Gastroesophageal sphincter (tissue), 4 donors: ENCODE data around the gene SH3PXD2A. TPM values are rescaled to one million over a fixed set of nuclear protein-coding genes. Genes with fewer than 3 reads are reported as not detected.

ENCODE experiments used
- ATAC-seq: fragments of 150-250 bp; one replicate; pipeline ENCODE4 v1.9.1; 2016; ENCODE audit warnings: mild to moderate bottlenecking, moderate library complexity
- H3K27ac ChIP-seq, 4 donors: fragments of 200-600 bp; sonication (generic) in 3 of 4; 1 replicate in 3 of 4; 2 replicates in 1 of 4; pipeline ENCODE4 v1.5.1; 2016 to 2019
- H3K27me3 ChIP-seq: fragments of 200-600 bp; sonication (generic); one replicate; pipeline ENCODE4 v1.5.1; 2019
- H3K36me3 ChIP-seq, 2 donors: fragments of 200-600 bp; sonication (generic); one replicate each; pipeline ENCODE4 v1.5.1; 2019; ENCODE audit warnings: control low read depth in 1 of 2
- H3K4me1 ChIP-seq, 3 donors: fragments of 200-600 bp; sonication (generic); 1 replicate in 2 of 3; 2 replicates in 1 of 3; pipeline ENCODE4 v1.5.1; 2016 to 2019; ENCODE audit warnings: control low read depth in 2 of 3
- H3K4me3 ChIP-seq, 2 donors: fragments of 200-600 bp; sonication (generic); one replicate each; pipeline ENCODE4 v1.5.1; 2019; ENCODE audit warnings: mild to moderate bottlenecking in 1 of 2, moderate library complexity in 1 of 2
- H3K9me3 ChIP-seq, 3 donors: fragments of 200-600 bp; sonication (generic); one replicate each; pipeline ENCODE4 v1.5.1; 2017 to 2019; ENCODE audit warnings: control low read depth in 2 of 3
- CTCF ChIP-seq, 4 experiments: fragments of 200-600 bp in 2 of 4; fragments of 450-650 bp in 2 of 4; sonication (generic) in 1 of 4; IDR thresholded peaks; one replicate each; pipeline ENCODE4 v1.5.1; 2017 to 2019; ENCODE audit warnings: antibody characterized with exemption in 4 of 4, mild to moderate bottlenecking in 2 of 4, moderate library complexity in 2 of 4
- EP300 ChIP-seq: sonication (generic); formaldehyde crosslinking; IDR thresholded peaks from one replicate; pipeline ENCODE4 v1.6.1; 2017; ENCODE audit warnings: antibody characterized with exemption, mild to moderate bottlenecking
- POLR2A ChIP-seq, 2 donors: fragments of 450-650 bp; IDR thresholded peaks; one replicate each; pipeline ENCODE4 v1.6.1; 2017; ENCODE audit warnings: antibody characterized with exemption in 2 of 2, mild to moderate bottlenecking in 2 of 2, moderate library complexity in 1 of 2
- POLR2AphosphoS5 ChIP-seq: sonication (generic); formaldehyde crosslinking; IDR thresholded peaks from one replicate; pipeline ENCODE4 v1.6.1; 2017; ENCODE audit warnings: antibody characterized with exemption
- WGBS, 2 donors: methylation state at CpG; one replicate each; pipeline ENCODE4 v1.1.5; 2018; ENCODE audit warnings: low coverage in 1 of 2; 5-methylcytosine and 5-hydroxymethylcytosine counted together
- total RNA-seq, 4 donors: library from RNA; depleted of rRNA; stranded (reverse); fragments of >200 nt; gene quantifications; one replicate each; pipeline ENCODE4 v1.1.0, GENCODE V29; 2016

Gene SH3PXD2A
- total RNA-seq, 4 donors from 2014 or later, result 31.2 to 65.2 (median 39.5) TPM

DNA sequence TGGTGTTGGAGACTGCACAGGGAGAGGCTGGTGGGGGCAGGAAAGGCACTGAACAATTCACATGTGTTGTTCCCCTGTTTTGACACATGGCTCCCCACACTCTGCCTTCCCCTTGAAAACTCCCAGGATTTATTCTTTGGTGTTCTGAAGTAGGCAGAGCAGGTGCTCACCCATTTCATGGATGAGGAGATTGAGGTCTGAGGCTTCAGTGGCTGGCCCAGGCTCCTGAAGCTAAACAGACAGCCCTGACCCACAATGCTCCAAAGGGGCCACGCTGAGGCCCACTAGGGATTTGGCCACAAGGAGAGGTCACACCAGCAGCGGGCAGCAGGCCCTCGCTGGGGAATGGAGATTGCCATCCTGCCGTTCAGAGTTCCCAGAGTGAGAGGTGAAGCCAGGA is 157.6 kb downstream of the SH3PXD2A start:
- no peak for ATAC-seq
- Histone ChIP-seq H3K27me3 (peaks cover 12% of the 10 kb centered on the region), H3K4me1 (peaks cover 0 to 55% (median 19%) of the 10 kb centered on the region in 3 donors), H3K4me3 (no peak overlapping the region), H3K36me3 (no peaks in the 10 kb centered on the region), H3K27ac (peak overlapping the region in 3 of 4 donors; percentile 38 to 72 (median 69)), H3K9me3 (no peaks in the 10 kb centered on the region)
- 92% methylated on average over 2 of the region's 4 CpGs; no CpG with 5 or more reads in 1 of the 2 donors for WGBS, 2 donors
- no peak for TF ChIP-seq EP300
- TF ChIP-seq POLR2A (IDR thresholded peaks at IDR 0.05), result no peak
- no peak for TF ChIP-seq POLR2AphosphoS5
- no peak for TF ChIP-seq CTCF (IDR thresholded peaks at IDR 0.05)

GRCh38 chr10:103696411-103697145 is 158.8 kb downstream of the SH3PXD2A start:
- Histone ChIP-seq H3K27ac (peak overlapping the region in 3 of 4 donors; percentile 69 to 72 (median 71)), H3K36me3 (no peaks in the 10 kb centered on the region), H3K4me1 (peaks cover 0 to 65% (median 26%) of the 10 kb centered on the region in 3 donors), H3K4me3 (no peak overlapping the region), H3K27me3 (peaks cover 21% of the 10 kb centered on the region), H3K9me3 (no peaks in the 10 kb centered on the region)
- peak; percentile 80 for ATAC-seq
- no CpG with 5 or more reads among the region's 10 CpGs for whole genome bisulfite sequencing, 2 donors
- TF ChIP-seq CTCF (IDR thresholded peaks at IDR 0.05) (peak in 3 of 4 experiments; percentile 16 to 28 (median 28)), POLR2A (IDR thresholded peaks at IDR 0.05) (no peak)

DNA sequence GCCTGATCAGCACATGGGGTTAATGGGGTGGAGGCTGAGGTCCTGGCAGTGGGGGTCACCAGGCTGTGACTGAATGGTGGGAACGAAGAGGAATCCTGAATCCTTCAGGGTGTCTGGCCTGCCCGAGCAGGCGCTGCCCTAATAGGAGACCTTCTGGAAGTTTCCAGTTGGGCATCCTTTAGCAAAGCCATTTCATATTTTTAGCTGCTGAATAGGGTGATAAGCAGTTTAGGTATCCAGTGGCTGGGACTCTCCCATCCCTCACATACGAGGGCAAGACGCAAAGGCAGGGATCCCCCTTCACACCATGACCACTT is 159.3 kb downstream of the SH3PXD2A start:
- Histone ChIP-seq H3K4me3 (no peak overlapping the region), H3K36me3 (no peaks in the 10 kb centered on the region), H3K27me3 (peaks cover 21% of the 10 kb centered on the region), H3K9me3 (no peaks in the 10 kb centered on the region), H3K27ac (peak overlapping the region in 3 of 4 donors; percentile 69 to 72 (median 71)), H3K4me1 (peaks cover 0 to 69% (median 26%) of the 10 kb centered on the region in 3 donors)
- ATAC-seq, result no peak
- TF ChIP-seq CTCF (IDR thresholded peaks at IDR 0.05) (no peak), POLR2AphosphoS5 (no peak), POLR2A (IDR thresholded peaks at IDR 0.05) (no peak), EP300 (no peak)
- 63% methylated on average over 5 of the region's 5 CpGs; no CpG with 5 or more reads in 1 of the 2 donors for WGBS, 2 donors

DNA sequence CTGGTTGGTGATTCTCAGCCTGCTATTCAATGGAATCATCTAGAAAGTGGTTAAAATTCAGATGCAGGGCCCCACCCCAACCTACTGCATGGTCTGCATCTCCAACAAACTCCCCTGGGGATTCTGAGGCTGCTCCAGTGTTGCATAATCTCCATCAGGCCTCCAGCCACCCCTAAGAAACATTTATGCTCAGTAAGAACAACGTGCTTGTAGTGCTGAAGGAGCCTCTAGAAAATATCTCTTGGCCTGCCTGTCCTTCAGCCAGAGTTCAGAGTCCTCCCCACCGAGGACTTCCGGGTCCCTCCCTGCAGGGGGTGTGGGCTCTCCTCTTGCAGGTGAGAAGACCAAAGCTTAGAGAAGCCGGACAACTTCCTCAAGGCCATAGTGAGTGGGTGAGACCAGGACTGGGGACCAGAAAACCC is 159.8 kb downstream of the SH3PXD2A start:
- H3K27ac ChIP-seq, result peak overlapping the region in 3 of 4 donors; percentile 69 to 72 (median 71)
- peaks cover 0 to 73% (median 26%) of the 10 kb centered on the region in 3 donors for H3K4me1 ChIP-seq
- no peaks in the 10 kb centered on the region for H3K36me3 ChIP-seq
- peak; percentile 40 for ATAC-seq
- H3K4me3 ChIP-seq, result no peak overlapping the region
- no peaks in the 10 kb centered on the region for H3K9me3 ChIP-seq
- no peak for TF ChIP-seq POLR2A (IDR thresholded peaks at IDR 0.05)
- WGBS, 2 donors, result no CpG with 5 or more reads among the region's 4 CpGs
- H3K27me3 ChIP-seq, result peaks cover 21% of the 10 kb centered on the region

DNA sequence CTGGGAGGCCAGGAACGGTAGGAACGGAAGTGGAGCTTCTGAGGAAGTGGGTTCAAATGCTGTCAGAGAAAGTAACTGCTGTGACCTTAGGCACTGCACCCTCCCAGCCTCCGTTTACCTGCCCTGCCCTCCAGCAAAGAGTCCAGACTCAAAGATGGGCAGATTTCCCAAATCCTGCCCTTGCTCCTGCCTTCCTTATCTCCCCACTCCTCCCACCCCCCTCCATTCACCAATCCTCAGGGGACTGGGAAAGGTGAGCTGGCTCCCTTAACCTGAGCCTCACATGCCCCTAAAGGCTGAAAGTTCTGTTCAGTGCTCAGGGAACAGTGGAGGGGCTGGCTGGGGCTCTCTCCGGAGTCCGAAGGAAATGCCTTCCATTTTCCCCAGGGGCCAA is 161.6 kb downstream of the SH3PXD2A start:
- Histone ChIP-seq H3K27ac (peak overlapping the region in 2 of 4 donors; percentile 35 to 72), H3K36me3 (no peaks in the 10 kb centered on the region), H3K4me1 (peaks cover 0 to 81% (median 26%) of the 10 kb centered on the region in 3 donors), H3K4me3 (peak overlapping the region in 1 of 2 donors; percentile 53), H3K27me3 (peaks cover 21% of the 10 kb centered on the region), H3K9me3 (no peaks in the 10 kb centered on the region)
- 61 to 88% methylated on average over 3 of the region's 5 CpGs for WGBS, 2 donors
- ATAC-seq, result no peak
- no peak for TF ChIP-seq POLR2AphosphoS5
- no peak for TF ChIP-seq CTCF (IDR thresholded peaks at IDR 0.05)
- no peak for TF ChIP-seq POLR2A (IDR thresholded peaks at IDR 0.05)
- no peak for TF ChIP-seq EP300
